ENCODE data around the gene OR4C5. TPM values are rescaled to one million over a fixed set of nuclear protein-coding genes. Genes with fewer than 3 reads are reported as not detected.

The OR4C5 gene
- polyA plus RNA-seq, 1 of the 3 experiments (the other 2 are of a cell fraction) = not detected

GRCh38 chr11:48354677-48355076 lies 11.6 kb downstream of the OR4C5 start:
- Histone ChIP-seq H3K27ac (ENCODE audit: low read depth in 2 of 2, low read length in 1 of 2) (no peak overlapping the region), H3K9ac (no peak overlapping the region), H3K27me3 (ENCODE audit: insufficient read depth) (no peaks in the 10 kb centered on the region), H3K36me3 (replicated peaks in 1 of 2; ENCODE audit: control insufficient read depth in 1 of 2, insufficient read depth in 2 of 2, low read length in 1 of 2) (no peaks in the 10 kb centered on the region), H2AFZ (ENCODE audit: low read depth) (no peak overlapping the region), H3K4me1 (ENCODE audit: control insufficient read depth in 1 of 2, insufficient read depth in 2 of 2, low read depth in 1 of 2, low read length in 1 of 2) (no peaks in the 10 kb centered on the region), H3K4me3 (ENCODE audit: low read depth in 2 of 2, low read length in 1 of 2) (no peak overlapping the region), H4K20me1 (ENCODE audit: insufficient read depth) (no peaks in the 10 kb centered on the region), H3F3A (replicated peaks; ENCODE audit: insufficient read depth) (no peaks in the 10 kb centered on the region), H3K9me3 (no peaks in the 10 kb centered on the region), H3K79me2 (ENCODE audit: insufficient read depth) (no peaks in the 10 kb centered on the region), H3K9me2 (no peaks in the 10 kb centered on the region), H3K4me2 (no peak overlapping the region)
- CTCF ChIA-PET = no interaction called here
- TF ChIP-seq ELF1 (IDR thresholded peaks at IDR 0.05) (no peak), RFX5 (IDR thresholded peaks at IDR 0.05; ENCODE audit: low read length) (no peak), GABPA (IDR thresholded peaks at IDR 0.05; ENCODE audit: low read depth) (no peak), TAF1 (IDR thresholded peaks at IDR 0.05; ENCODE audit: borderline replicate concordance, low read depth, low read length) (no peak), USF1 (IDR thresholded peaks at IDR 0.05; ENCODE audit: borderline replicate concordance, low read depth) (no peak), ZBTB33 (IDR thresholded peaks at IDR 0.05; ENCODE audit: borderline replicate concordance, low read depth) (no peak), MAX (IDR thresholded peaks at IDR 0.05; ENCODE audit: low read depth) (no peak), MXI1 (IDR thresholded peaks at IDR 0.05; ENCODE audit: low read depth, low read length) (no peak), YY1 (IDR thresholded peaks at IDR 0.05; ENCODE audit: low read depth) (no peak), SMC3 (IDR thresholded peaks at IDR 0.05; ENCODE audit: low read depth, low read length) (no peak), POLR2AphosphoS5 (IDR thresholded peaks at IDR 0.05; ENCODE audit: low read depth, low read length) (no peak), RXRA (IDR thresholded peaks at IDR 0.05; ENCODE audit: borderline replicate concordance, low read depth) (no peak), PBX3 (IDR thresholded peaks at IDR 0.05) (no peak), TCF12 (IDR thresholded peaks at IDR 0.05) (no peak), FOXJ3 (CRISPR knock-in tag; IDR thresholded peaks at IDR 0.05) (no peak), CHD2 (IDR thresholded peaks at IDR 0.05; ENCODE audit: low read length, partially characterized antibody) (no peak), CTCF (IDR thresholded peaks at IDR 0.05) (no peak)
- no peak for DNase-seq
- WGBS (ENCODE audit: low lambda C conversion rate) = 13% methylated on average over 1 of the region's 1 CpG
- POLR2A ChIA-PET = no interaction called here

Measured in SK-N-SH (cell line).